Measurements from ENCODE around the gene GNAZ.
"Not testable (repeated sequence)": the region's sequence is repeated elsewhere in the genome, so short reads cannot be mapped to it uniquely, and the experiment has no call there.

GNAZ gene

DNA sequence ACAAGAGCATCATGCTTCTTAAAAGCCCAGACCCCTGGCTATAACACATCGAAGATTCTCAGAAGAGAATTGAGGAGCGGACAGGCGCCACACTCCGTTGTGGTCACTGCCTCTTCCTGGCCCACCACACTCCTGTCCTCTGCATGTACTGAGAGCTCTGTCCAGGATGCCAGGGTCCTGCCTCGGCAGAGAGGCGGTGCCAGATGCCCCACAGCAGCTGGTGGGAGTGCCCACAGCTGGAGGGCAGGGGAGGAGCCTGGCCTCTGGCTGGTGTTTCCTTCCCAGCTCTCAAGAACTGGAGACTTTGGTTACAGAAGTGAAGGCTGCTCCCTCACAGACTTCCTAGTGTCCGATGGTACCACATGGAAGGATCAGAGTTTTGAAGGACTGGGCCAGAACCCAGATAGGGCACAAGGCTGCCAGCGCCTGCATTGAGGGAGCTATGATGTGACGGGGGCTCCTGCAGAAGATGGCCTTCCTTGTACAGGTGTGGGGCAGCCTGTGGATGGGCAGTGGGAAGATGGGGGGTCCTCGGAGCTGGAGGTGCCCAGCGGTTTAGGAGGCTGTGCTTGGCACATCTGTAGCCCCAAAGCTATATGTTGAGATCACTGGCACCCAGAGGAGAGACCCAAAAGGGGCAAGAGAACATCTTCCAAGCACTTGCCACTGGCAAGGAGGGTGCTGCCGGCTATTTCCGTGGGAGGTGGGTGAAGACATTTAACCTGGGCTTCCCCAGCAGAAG lies 52.1 kb downstream of the GNAZ start:
- DNase-seq: no peak

DNA sequence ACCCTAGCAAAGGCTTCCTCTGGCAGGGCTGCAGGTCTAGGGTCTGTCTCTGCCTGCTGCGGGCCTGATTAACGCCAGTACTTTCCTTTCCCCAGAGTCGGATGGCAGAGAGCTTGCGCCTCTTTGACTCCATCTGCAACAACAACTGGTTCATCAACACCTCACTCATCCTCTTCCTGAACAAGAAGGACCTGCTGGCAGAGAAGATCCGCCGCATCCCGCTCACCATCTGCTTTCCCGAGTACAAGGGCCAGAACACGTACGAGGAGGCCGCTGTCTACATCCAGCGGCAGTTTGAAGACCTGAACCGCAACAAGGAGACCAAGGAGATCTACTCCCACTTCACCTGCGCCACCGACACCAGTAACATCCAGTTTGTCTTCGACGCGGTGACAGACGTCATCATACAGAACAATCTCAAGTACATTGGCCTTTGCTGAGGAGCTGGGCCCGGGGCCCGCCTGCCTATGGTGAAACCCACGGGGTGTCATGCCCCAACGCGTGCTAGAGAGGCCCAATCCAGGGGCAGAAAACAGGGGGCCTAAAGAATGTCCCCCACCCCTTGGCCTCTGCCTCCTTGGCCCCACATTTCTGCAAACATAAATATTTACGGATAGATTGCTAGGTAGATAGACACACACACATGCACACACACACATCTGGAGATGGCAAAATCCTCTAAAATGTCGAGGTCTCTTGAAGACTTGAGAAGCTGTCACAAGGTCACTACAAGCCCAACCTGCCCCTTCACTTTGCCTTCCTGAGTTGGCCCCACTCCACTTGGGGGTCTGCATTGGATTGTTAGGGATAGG lies 52.9 kb downstream of the GNAZ start:
- no peak for DNase-seq

DNA sequence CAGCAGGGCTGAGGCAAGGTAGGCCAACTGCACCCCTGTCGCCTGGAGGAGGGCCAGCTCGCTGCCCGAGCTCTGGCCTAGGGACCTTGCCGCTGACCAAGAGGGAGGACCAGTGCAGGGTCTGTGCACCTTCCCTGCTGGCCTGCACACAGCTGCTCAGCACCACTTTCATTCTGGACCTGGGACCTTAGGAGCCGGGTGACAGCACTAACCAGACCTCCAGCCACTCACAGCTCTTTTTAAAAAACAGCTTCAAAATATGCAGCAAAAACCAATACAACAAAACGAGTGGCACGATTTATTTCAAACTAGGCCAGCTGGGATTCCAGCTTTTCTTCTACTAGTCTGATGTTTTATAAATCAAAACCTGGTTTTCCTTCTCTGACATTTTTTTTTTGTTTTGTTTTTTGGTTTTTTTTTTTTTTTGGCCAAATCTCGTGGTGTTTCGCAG lies 53.5 kb downstream of the GNAZ start:
- DNase-seq: no peak

DNA sequence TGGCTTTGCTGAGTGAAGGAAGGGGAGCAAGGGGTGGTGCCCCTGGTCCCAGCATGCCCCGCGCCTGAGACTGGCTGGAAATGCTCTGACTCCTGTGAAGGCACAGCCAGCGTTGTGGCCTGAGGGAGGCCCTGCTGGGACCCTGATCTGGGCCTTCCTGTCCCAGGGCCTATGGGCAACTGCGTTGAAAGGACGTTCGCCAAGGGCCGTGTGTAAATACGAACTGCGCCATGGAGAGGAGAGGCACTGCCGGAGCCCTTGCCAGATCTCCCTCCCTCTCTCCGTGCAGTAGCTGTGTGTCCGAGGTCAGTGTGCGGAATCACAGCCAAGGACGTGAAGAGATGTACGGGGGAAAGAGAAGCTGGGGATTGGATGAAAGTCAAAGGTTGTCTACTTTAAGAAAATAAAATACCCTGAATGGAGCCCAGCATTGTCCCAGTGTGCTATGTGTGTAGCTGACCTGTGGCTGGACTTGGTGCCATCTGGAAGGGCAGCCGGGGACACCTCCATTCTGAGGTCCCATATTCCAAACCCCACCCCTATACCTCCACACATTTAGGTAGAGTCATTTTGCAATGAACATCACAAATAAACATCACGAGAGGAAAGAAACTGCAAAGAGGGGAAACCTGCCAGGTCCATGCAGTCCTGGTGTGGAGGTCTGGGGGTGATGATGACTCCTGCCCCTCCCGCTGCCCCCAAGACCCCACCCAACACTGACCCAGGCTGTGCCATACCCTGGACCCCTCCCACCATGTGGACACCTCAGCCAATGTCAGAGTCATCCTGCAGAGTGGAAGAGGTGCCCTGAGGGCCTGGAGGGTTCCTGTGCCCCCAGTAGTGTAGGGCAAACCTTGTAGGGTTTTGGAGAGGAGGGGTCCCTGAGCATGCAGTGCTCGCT lies 54.5 kb downstream of the GNAZ start:
- DNase-seq: no peak

DNA sequence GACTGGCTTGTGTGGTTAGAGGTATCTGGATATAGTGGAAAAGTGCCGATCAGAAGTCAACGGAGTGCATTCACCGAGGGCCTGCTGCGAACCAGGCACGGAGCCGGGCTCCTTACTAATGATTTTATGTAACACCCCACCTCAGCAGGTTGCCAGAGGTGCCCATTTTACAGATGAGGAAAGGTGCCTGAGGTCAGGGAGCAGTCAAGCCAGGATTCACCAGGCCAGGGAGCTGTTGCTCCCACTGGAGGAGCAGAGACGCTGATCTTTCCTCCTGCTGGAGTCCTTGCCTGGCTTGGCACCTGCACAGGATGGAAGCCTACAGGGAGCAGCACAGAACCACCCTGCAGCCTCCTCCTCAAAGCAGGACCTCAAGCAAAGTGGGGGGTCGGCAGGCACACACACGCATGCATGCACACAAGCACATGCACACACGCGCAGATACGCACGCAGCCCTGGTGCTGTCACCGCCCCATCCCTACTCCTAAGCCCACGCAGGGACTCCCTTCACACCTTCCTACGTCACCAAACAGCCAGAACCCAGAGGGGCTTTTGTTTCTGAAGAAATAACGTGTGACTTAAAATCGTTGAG lies 55.3 kb downstream of the GNAZ start:
- no peak for DNase-seq

DNA sequence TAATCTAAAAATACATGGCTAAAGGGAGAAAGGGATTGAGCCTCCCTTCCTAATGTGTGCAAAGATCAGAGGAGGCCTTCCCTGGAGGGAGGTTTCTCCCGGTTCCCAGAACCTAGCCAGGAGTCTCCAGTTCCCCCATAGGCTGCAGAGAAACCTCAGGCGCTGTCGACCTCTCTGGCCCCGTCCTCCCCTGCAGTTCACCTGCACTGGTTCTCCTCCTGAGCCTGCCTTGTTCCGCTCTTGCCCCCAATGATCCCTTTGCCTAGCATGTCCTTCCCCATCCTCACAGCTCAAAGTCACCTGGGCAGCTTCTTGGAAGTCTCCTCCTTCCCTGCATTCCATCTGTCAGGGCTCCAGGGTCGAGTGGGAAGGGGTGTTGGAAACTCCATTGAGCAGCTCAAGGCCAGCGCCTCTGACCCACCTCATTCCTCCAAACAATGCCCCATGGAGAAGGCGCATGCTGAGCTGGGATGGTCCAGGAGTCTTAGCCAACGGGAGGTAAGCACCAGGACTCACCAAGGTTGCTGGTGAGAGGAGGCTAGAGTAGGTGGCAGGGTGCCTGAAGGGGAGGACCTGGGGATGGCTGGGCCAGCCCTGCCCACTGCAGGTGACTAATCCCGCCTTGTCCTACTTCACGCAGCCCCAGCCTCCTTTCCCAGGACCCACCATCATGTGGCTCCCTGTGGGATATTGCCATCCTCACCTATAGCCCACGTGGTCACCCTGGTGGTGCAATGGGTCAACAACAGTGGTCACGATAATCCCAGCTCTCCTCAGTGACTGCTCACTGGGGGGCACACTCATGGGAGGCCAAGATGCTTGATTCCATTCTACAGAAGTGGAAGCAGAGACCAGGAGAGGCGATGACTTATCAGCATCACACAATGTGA lies 56.1 kb downstream of the GNAZ start:
- DNase-seq: no peak

DNA sequence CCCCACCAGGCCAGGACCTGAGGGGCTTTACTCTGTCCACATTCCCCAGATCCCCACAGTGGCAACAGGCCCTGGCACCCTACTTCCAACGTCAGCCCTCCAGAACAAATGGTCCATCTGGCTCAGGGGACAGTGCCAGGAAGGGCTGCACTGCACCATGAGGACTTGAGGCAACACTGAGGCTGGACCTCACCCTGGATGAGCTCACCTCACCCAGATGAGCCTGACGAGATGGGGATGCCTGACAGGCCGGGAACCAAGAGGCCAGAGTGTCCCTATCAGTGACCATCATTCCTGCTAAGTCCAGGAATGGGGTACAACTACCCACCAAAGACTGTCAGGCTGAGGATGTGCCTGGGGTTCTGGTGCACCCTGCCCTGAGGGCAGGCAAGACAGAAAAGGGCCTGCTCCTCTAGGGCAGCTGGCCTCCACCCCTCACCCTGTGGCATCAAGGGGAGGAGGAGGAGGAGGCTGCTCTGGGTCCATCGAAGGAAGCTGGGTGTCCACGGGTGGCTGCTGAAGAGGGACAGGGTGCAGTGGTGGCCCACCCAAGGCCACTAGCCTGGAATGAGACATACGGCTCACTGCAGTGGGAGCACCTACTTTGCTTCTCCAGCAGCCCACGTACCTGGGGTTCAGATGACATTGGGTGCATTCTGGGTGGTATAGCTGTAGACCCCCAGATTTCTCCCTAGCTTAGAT lies 56.9 kb downstream of the GNAZ start:
- DNase-seq: no peak

DNA sequence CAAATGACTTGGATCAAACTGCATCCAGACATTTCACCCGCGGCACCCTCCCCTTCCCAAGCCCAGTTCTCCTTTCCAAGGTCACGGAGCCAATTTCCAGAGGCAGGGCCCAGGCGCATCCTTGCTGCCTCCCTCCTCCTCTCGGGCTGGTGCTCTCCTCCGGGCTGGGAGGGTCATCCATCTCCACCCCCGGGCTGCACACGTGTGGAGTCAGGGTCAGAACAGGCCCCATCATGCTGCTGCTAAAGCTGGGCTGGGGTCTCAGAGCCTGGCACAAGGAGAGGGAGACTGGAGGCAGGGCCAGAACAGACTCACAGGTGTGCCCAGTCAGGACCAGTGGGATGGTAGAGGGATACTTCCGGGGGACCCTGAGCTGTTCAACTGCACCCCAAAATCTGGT lies 57.5 kb downstream of the GNAZ start:
- no peak for DNase-seq

DNA sequence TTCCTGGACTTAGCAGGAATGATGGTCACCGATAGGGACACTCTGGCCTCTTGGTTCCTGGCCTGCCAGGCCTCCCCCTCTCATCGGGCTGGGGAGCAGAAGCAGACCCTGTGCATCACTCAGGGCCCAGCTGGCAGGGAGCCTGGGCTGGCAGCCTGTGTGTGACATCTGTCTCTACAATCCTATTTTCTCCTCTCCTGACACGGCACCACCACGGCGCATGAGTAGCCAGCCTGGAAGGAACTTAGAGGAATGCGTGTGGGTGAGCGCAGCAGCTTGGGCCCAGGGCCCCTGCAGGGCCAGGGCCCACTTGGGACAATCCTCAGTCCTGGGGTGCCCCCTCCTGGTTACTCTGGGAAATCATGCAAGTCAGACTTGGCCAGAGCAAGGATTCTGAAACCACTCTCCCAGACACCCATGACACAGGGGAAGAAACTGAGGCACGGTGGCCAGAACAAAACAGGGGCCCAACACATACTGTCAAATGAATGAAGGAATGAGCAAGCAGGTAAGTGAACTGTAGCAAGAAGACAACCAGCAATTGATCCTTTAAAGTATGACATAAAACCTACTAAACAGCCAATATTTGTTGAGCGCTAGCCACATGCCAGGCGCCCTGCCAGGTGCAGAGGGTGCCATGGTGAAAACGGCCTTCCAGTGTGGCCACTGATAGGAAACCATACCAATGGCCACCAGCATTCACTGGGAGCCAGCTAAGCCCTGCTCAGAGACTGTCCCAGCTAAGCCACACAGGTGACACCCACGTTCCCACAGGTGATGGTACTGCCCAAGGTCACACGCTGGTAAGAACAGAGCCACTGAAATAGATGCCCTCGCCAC lies 58.2 kb downstream of the GNAZ start:
- peak; percentile 87 for DNase-seq

DNA sequence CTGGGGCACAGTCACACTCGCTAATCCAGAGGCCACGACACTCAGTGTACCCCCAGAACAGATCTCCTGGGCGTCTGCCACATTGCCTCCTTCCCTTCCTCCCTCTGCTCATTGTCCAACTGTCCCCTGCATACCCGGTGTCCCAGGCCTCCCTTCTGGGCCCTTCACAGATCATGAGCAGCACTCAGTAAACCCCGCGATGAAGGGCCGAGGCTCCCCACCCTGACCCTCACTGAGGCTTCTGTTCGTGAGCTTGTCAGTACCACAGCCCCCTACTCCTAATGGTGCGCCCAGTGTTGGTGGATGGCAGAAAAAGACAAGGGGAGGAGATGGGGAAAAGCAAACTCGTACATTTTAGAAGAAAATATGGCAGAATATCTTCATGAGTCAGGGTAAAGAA lies 58.8 kb downstream of the GNAZ start:
- no peak for DNase-seq

DNA sequence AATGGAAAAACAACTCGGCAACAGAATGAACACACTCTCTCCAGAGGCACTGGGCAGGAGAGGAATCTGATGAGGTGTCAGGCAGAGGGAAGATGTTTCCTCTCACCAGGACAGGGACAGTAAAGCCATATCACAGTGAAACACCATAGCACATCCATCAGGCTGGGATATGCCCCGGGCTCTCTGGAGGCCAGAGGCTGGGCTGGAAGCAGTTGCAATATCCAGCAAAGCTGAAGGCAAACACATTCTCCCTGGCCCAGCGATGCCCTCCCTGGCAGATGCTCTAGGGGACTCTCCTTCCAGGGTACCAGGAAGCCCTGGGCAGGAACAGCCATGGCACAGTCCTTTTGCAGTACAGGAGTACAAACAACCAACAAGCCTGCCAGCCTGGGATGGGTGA lies 60.4 kb downstream of the GNAZ start:
- DNase-seq: no peak

DNA sequence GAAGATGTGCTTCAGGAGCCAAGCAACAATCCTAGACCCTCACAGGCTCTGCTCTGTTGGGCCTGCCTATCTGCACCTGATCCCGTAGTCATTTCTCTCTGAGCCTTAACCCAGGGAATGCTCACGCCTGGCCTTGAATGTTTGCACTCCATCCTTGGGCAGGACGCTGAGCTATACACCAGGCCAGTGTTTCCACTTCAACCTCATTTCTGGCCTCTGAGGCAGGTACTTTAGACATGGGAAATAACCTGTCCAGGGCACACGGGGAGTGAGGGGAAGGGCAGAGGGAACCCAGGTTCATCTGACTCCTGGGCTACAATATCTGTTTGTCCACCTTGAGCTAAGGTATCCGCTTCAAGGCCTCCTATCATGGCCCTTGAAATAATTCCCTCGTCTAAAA lies 61.6 kb downstream of the GNAZ start:
- DNase-seq: no peak

DNA sequence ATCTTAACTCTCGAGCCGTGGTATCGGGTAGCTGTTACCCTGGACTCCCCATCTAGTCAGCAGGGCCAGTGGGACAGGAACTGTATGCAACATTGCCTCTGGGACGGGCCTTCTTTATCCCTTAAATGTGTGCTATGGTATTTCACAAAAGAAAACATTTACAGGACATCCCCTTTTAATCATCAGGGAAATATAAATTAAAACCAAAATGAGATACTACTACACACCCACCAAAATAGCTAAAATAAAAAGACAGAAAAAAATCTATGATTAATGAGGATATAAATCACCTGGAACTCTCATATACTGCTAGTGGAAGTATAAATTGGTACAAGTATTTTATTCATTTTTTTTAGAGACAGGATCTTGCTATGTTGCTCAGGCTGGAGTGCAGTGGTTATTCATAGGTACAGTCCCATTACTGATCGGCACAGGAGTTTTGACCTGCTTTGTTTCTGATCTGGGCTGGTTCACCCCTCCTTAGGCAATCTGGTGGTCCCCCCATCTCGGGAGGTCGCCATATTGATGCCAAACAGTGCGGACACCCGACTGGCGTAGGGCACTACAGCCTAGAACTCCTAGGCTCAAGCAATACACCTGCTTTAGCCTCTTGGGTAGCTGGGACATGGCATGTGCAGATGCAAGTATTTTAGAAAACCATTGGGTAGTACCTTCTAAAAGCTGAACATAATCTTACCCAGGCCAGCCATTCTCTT lies 62.2 kb downstream of the GNAZ start:
- DNase-seq: no peak

DNA sequence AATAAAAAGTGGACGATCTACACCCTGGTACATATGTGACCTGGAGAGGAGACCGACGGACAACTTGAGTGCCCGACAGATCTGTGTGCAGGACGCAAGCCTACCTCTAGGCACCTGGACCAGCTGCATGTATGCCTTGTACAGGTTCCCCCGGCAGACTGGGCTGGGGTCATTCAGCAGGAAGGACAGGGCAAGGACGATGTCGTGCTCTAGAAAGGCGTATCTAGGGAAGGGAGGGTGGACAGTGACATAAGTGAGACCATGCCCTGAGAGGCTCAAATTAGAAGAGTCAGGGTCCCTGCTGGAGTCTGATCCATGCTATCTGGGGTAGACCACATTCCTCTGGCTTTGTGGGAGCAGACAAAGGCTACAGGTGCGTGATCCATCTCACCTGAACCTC lies 63.6 kb downstream of the GNAZ start:
- DNase-seq: no peak

DNA sequence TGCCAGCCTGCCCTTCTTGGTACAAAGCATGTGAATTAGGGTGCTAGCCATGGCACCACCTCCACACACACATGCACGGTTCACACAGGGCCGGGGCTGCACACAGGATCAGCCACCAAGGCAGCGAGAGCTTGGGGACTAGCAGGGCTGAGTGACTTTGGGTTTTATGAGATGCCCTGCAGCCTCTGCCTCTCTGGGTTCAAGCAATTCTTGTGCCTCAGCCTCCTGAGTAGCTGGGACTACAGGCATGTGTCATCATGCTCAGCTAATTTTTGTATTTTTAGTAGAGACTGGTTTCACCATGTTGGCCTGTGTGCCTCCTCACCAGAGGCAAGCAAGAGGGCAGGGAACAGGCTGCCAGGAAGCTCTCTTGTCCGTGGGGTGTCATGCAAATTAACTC lies 66.7 kb downstream of the GNAZ start:
- not testable (repeated sequence) for DNase-seq

DNA sequence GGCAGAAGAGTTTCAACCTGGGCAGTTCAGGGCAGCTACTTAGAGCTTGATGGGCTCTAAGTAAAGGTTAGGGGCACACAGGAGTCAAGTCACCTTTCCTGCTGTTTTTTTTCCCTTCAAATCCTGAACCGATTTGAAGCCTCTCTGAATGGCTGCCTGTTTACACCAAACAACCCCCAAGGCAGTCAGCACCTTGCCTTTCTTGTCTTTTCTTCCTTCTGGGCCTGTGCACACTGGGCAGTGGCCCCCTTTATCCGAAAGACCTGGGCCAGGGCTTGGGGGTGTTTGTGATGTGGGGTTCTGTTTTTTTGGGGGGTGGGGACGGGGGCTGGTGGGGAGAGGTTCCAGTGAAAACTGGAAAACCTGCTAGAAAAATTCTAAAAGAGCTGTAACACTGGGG lies 67.1 kb downstream of the GNAZ start:
- DNase-seq: no peak

DNA sequence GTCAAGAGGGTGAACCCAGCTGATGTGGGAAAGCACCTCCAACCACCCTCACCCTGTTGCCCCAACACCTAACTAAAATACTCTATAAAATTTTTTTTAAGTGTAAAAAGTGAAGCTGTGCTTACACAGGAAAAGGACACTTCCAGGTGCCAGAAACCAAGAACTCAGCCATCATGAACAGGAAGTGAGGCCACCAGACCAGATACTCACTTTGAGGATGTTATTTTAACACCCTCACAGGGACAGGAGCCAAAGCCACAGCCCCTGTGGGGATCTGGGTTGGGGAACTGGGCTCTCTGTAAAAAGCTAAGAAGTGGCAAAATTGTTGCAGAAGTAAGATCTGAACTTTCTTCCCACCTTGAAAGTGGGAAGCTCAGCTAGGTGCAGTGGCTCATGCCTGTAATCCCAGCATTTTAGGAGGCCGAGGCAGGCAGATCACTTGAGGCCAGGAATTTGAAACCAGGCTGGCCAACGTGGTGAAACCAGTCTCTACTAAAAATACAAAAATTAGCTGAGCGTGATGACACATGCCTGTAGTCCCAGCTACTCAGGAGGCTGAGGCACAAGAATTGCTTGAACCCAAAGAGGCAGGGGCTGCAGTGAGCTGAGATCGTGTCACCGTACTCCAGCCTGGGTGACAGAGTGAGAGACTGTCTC lies 67.7 kb downstream of the GNAZ start:
- DNase-seq: peak; percentile 64

DNA sequence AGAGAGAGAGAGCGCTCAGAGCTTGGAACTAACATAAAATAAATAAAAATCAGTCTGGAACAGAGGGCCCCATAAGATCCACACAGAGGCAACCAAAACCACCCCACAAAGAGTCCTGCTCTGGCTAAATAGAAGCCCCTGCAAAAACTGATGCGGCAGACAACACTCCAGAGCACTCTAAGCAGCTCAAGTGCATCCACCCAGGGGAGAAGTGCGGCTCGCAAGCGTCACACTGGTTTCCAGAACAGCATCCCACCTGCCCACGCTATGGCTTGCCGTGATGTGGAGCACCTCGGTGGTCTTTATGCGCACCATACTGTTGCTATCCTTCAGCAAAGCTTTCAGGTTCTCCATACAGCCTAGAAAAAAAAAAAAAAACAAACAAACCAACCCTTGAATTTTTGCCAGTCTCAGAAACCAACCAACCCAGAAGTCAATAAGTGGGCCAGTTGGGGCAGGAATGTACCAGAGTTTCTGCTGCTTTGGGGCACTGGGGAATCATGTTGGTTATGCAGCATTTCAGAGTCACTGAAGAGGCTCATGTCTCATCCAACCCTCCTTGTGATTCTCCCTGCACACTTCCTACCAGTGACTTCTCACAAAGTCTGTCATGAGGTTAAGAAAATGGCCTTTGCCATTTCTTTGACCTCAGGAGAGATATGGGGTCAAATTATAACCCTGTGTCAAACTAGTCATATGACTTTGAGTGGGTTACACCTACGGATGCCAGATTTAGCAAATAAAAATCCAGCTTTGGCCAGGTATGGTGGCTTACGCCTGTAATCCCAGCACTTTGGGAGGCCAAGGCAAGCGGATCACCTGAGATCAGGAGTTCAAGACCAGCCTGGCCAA lies 68.5 kb downstream of the GNAZ start:
- no peak for DNase-seq

Measured in activated CD8-positive, alpha-beta memory T cell treated with anti-CD3 and anti-CD28 coated beads, Interleukin-2, amount 50 U/mL, for 48 hours (primary cell).